Measurements from ENCODE around the gene RAP1A. TPM values are rescaled to one million over a fixed set of nuclear protein-coding genes. Genes with fewer than 3 reads are reported as not detected.

RAP1A gene
- total RNA-seq, 1 experiment from 2014 or later = 55.2 TPM

GRCh38 chr1:111730706-111731105 is 111.1 kb downstream of the RAP1A start:
- Histone ChIP-seq H3K27ac (no peak overlapping the region), H3K79me2 (ENCODE audit: low read depth) (no peaks in the 10 kb centered on the region), H2AFZ (no peak overlapping the region), H4K20me1 (ENCODE audit: insufficient read depth) (no peaks in the 10 kb centered on the region), H3K9me2 (ENCODE audit: insufficient read depth) (no peaks in the 10 kb centered on the region), H3K4me2 (no peak overlapping the region), H3K4me3 (no peak overlapping the region), H3K27me3 (ENCODE audit: insufficient read depth, low read depth) (no peaks in the 10 kb centered on the region), H3F3A (ENCODE audit: insufficient read depth, low read depth) (no peaks in the 10 kb centered on the region), H3K9me3 (ENCODE audit: insufficient read depth, low read depth) (no peaks in the 10 kb centered on the region), H3K4me1 (replicated peaks; ENCODE audit: insufficient read depth) (no peaks in the 10 kb centered on the region), H3K36me3 (ENCODE audit: low read depth) (no peaks in the 10 kb centered on the region)
- no peak for DNase-seq
- BruUV-seq (replicated peaks) = no TSS peak
- CTCF ChIA-PET = no interaction called here
- intact Hi-C loops (cut with micrococcal nuclease; ENCODE audit: unreplicated experiment) = no loop called here
- TF ChIP-seq CTCF (conservative IDR thresholded peaks at IDR 0.05) (no peak), EZH2 (IDR thresholded peaks at IDR 0.05; ENCODE audit: low read depth) (no peak)
- POLR2A ChIA-PET (ENCODE audit: unreplicated experiment) = no interaction called here

- no peaks in the 10 kb centered on the region for H3K79me2 ChIP-seq (ENCODE audit: low read depth)
- POLR2A ChIA-PET (ENCODE audit: unreplicated experiment) = no interaction called here
- H3K9me2 ChIP-seq (ENCODE audit: insufficient read depth) = no peaks in the 10 kb centered on the region
- no peak overlapping the region for H3K27ac ChIP-seq
- CTCF ChIA-PET = no interaction called here
- intact Hi-C loops (cut with micrococcal nuclease; ENCODE audit: unreplicated experiment) = no loop called here
- H3F3A ChIP-seq (ENCODE audit: insufficient read depth, low read depth) = no peaks in the 10 kb centered on the region
- no TSS peak for BruUV-seq (replicated peaks)
- H3K36me3 ChIP-seq (ENCODE audit: low read depth) = no peaks in the 10 kb centered on the region
- no peaks in the 10 kb centered on the region for H4K20me1 ChIP-seq (ENCODE audit: insufficient read depth)
- no peak overlapping the region for H2AFZ ChIP-seq
- H3K4me3 ChIP-seq = no peak overlapping the region
- no peaks in the 10 kb centered on the region for H3K9me3 ChIP-seq (ENCODE audit: insufficient read depth, low read depth)
- no peak overlapping the region for H3K4me2 ChIP-seq
- H3K4me1 ChIP-seq (replicated peaks; ENCODE audit: insufficient read depth) = no peaks in the 10 kb centered on the region
- TF ChIP-seq EZH2 (IDR thresholded peaks at IDR 0.05; ENCODE audit: low read depth) = no peak
- no peak for TF ChIP-seq CTCF (conservative IDR thresholded peaks at IDR 0.05)
- no peaks in the 10 kb centered on the region for H3K27me3 ChIP-seq (ENCODE audit: insufficient read depth, low read depth)
- no peak for DNase-seq
Measured at GRCh38 chr1:111731956-111732355, 112.4 kb downstream of the RAP1A start.

- POLR2A ChIA-PET (ENCODE audit: unreplicated experiment) = interaction anchor here (0.5 kb wide), 1 partner anchor 12 kb away, joined by 3 read pairs; no protein-coding TSS in a partner anchor
- no peak for DNase-seq
- intact Hi-C loops (cut with micrococcal nuclease; ENCODE audit: unreplicated experiment) = no loop called here
- CTCF ChIA-PET = no interaction called here
- Histone ChIP-seq H2AFZ (no peak overlapping the region), H3K27ac (no peak overlapping the region), H3K4me1 (replicated peaks; ENCODE audit: insufficient read depth) (peaks cover under 1% of the 10 kb centered on the region; the same call in 1 of the 2 replicates), H4K20me1 (ENCODE audit: insufficient read depth) (0 out of 2 replicates have a peak, but pooled peaks cover under 1% of the 10 kb centered on the region), H3K9me3 (ENCODE audit: insufficient read depth, low read depth) (no peaks in the 10 kb centered on the region), H3K36me3 (ENCODE audit: low read depth) (no peaks in the 10 kb centered on the region), H3K4me2 (no peak overlapping the region), H3K4me3 (no peak overlapping the region), H3K79me2 (ENCODE audit: low read depth) (no peaks in the 10 kb centered on the region), H3K27me3 (ENCODE audit: insufficient read depth, low read depth) (no peaks in the 10 kb centered on the region), H3F3A (ENCODE audit: insufficient read depth, low read depth) (no peaks in the 10 kb centered on the region), H3K9me2 (ENCODE audit: insufficient read depth) (no peaks in the 10 kb centered on the region)
- no TSS peak for BruUV-seq (replicated peaks)
- TF ChIP-seq CTCF (conservative IDR thresholded peaks at IDR 0.05) (no peak), EZH2 (IDR thresholded peaks at IDR 0.05; ENCODE audit: low read depth) (no peak)
Measured at GRCh38 chr1:111732718-111733117, 113.1 kb downstream of the RAP1A start.

All from PC-9 (cell line).